ENCODE results near the gene WIPF2. TPM values are rescaled to one million over a fixed set of nuclear protein-coding genes. Genes with fewer than 3 reads are reported as not detected.
A peak's percentile ranks its signal among the peaks of the same experiment; 100 is the strongest.

WIPF2 gene
- total RNA-seq, 1 donor from 2014 or later = 5.7 TPM

- H3K27ac ChIP-seq (ENCODE audit: low read depth, low read length) = no peak overlapping the region
- peaks cover 17 to 25% (median 19%) of the 10 kb centered on the region in 3 donors for H3K36me3 ChIP-seq (ENCODE audit: control insufficient read depth in 3 of 3, insufficient read depth in 3 of 3, low read length in 3 of 3)
- no peaks in the 10 kb centered on the region for H3K27me3 ChIP-seq (ENCODE audit: control insufficient read depth in 3 of 3, insufficient read depth in 3 of 3, low read length in 3 of 3)
- no peak overlapping the region for H3K4me3 ChIP-seq (ENCODE audit: low read length in 3 of 3)
- no peak overlapping the region for H3K9ac ChIP-seq (ENCODE audit: low read depth in 1 of 3, low read length in 3 of 3)
- H3K9me3 ChIP-seq (ENCODE audit: control insufficient read depth in 3 of 3, low read length in 3 of 3) = no peaks in the 10 kb centered on the region
- peaks cover 9 to 26% (median 19%) of the 10 kb centered on the region in 3 donors for H3K4me1 ChIP-seq (ENCODE audit: control insufficient read depth in 3 of 3, insufficient read depth in 3 of 3, low read length in 3 of 3)
Measured at GRCh38 chr17:40178021-40178601, 41.0 kb upstream of the WIPF2 start.

GRCh38 chr17:40178660-40179059 is 40.4 kb upstream of the WIPF2 start:
- Histone ChIP-seq H3K27ac (ENCODE audit: low read depth, low read length) (no peak overlapping the region), H3K4me1 (ENCODE audit: control insufficient read depth in 3 of 3, insufficient read depth in 3 of 3, low read length in 3 of 3) (peaks cover 9 to 26% (median 19%) of the 10 kb centered on the region in 3 donors), H3K4me3 (ENCODE audit: low read length in 3 of 3) (no peak overlapping the region), H3K9me3 (ENCODE audit: control insufficient read depth in 3 of 3, low read length in 3 of 3) (no peaks in the 10 kb centered on the region), H3K36me3 (ENCODE audit: control insufficient read depth in 3 of 3, insufficient read depth in 3 of 3, low read length in 3 of 3) (peaks cover 17 to 20% (median 19%) of the 10 kb centered on the region in 3 donors), H3K9ac (ENCODE audit: low read depth in 1 of 3, low read length in 3 of 3) (no peak overlapping the region), H3K27me3 (ENCODE audit: control insufficient read depth in 3 of 3, insufficient read depth in 3 of 3, low read length in 3 of 3) (no peaks in the 10 kb centered on the region)

- Histone ChIP-seq H3K36me3 (ENCODE audit: control insufficient read depth in 3 of 3, insufficient read depth in 3 of 3, low read length in 3 of 3) (peaks cover 12 to 16% (median 13%) of the 10 kb centered on the region in 3 donors), H3K4me3 (ENCODE audit: low read length in 3 of 3) (no peak overlapping the region), H3K9me3 (ENCODE audit: control insufficient read depth in 3 of 3, low read length in 3 of 3) (no peaks in the 10 kb centered on the region), H3K27me3 (ENCODE audit: control insufficient read depth in 3 of 3, insufficient read depth in 3 of 3, low read length in 3 of 3) (no peaks in the 10 kb centered on the region), H3K4me1 (ENCODE audit: control insufficient read depth in 3 of 3, insufficient read depth in 3 of 3, low read length in 3 of 3) (peaks cover 9 to 26% (median 19%) of the 10 kb centered on the region in 3 donors), H3K27ac (ENCODE audit: low read depth, low read length) (no peak overlapping the region), H3K9ac (ENCODE audit: low read depth in 1 of 3, low read length in 3 of 3) (no peak overlapping the region)
Measured at GRCh38 chr17:40179923-40180659, 39.0 kb upstream of the WIPF2 start.

- H3K4me1 ChIP-seq (ENCODE audit: control insufficient read depth in 3 of 3, insufficient read depth in 3 of 3, low read length in 3 of 3) = peaks cover 9 to 26% (median 19%) of the 10 kb centered on the region in 3 donors
- no peak overlapping the region for H3K4me3 ChIP-seq (ENCODE audit: low read length in 3 of 3)
- no peaks in the 10 kb centered on the region for H3K9me3 ChIP-seq (ENCODE audit: control insufficient read depth in 3 of 3, low read length in 3 of 3)
- H3K36me3 ChIP-seq (ENCODE audit: control insufficient read depth in 3 of 3, insufficient read depth in 3 of 3, low read length in 3 of 3) = peaks cover 12 to 16% (median 12%) of the 10 kb centered on the region in 3 donors
- peak overlapping the region in 1 of 3 donors; percentile 54 for H3K9ac ChIP-seq (ENCODE audit: low read depth in 1 of 3, low read length in 3 of 3)
- H3K27me3 ChIP-seq (ENCODE audit: control insufficient read depth in 3 of 3, insufficient read depth in 3 of 3, low read length in 3 of 3) = no peaks in the 10 kb centered on the region
- H3K27ac ChIP-seq (ENCODE audit: low read depth, low read length) = no peak overlapping the region
Measured at GRCh38 chr17:40180694-40181093, 38.4 kb upstream of the WIPF2 start.

GRCh38 chr17:40181205-40181604 is 37.9 kb upstream of the WIPF2 start:
- H3K9me3 ChIP-seq (ENCODE audit: control insufficient read depth in 3 of 3, low read length in 3 of 3) = no peaks in the 10 kb centered on the region
- peaks cover 7 to 10% (median 9%) of the 10 kb centered on the region in 3 donors for H3K36me3 ChIP-seq (ENCODE audit: control insufficient read depth in 3 of 3, insufficient read depth in 3 of 3, low read length in 3 of 3)
- H3K9ac ChIP-seq (ENCODE audit: low read depth in 1 of 3, low read length in 3 of 3) = peak overlapping the region in 1 of 3 donors; percentile 54
- no peaks in the 10 kb centered on the region for H3K27me3 ChIP-seq (ENCODE audit: control insufficient read depth in 3 of 3, insufficient read depth in 3 of 3, low read length in 3 of 3)
- no peak overlapping the region for H3K4me3 ChIP-seq (ENCODE audit: low read length in 3 of 3)
- H3K4me1 ChIP-seq (ENCODE audit: control insufficient read depth in 3 of 3, insufficient read depth in 3 of 3, low read length in 3 of 3) = peaks cover 9 to 26% (median 19%) of the 10 kb centered on the region in 3 donors
- H3K27ac ChIP-seq (ENCODE audit: low read depth, low read length) = no peak overlapping the region

- Histone ChIP-seq H3K4me3 (ENCODE audit: low read length in 3 of 3) (no peak overlapping the region), H3K4me1 (ENCODE audit: control insufficient read depth in 3 of 3, insufficient read depth in 3 of 3, low read length in 3 of 3) (peaks cover 6 to 21% (median 15%) of the 10 kb centered on the region in 3 donors), H3K36me3 (ENCODE audit: control insufficient read depth in 3 of 3, insufficient read depth in 3 of 3, low read length in 3 of 3) (peaks cover 0 to 2% (median 0%) of the 10 kb centered on the region in 3 donors), H3K9me3 (ENCODE audit: control insufficient read depth in 3 of 3, low read length in 3 of 3) (no peaks in the 10 kb centered on the region), H3K27me3 (ENCODE audit: control insufficient read depth in 3 of 3, insufficient read depth in 3 of 3, low read length in 3 of 3) (no peaks in the 10 kb centered on the region), H3K9ac (ENCODE audit: low read depth in 1 of 3, low read length in 3 of 3) (no peak overlapping the region), H3K27ac (ENCODE audit: low read depth, low read length) (no peak overlapping the region)
Measured at GRCh38 chr17:40182606-40183005, 36.5 kb upstream of the WIPF2 start.

- no peak overlapping the region for H3K4me3 ChIP-seq (ENCODE audit: low read length in 3 of 3)
- H3K9ac ChIP-seq (ENCODE audit: low read depth in 1 of 3, low read length in 3 of 3) = no peak overlapping the region
- peaks cover 8 to 10% (median 10%) of the 10 kb centered on the region in 3 donors for H3K36me3 ChIP-seq (ENCODE audit: control insufficient read depth in 3 of 3, insufficient read depth in 3 of 3, low read length in 3 of 3)
- no peak overlapping the region for H3K27ac ChIP-seq (ENCODE audit: low read depth, low read length)
- no peaks in the 10 kb centered on the region for H3K27me3 ChIP-seq (ENCODE audit: control insufficient read depth in 3 of 3, insufficient read depth in 3 of 3, low read length in 3 of 3)
- no peaks in the 10 kb centered on the region for H3K9me3 ChIP-seq (ENCODE audit: control insufficient read depth in 3 of 3, low read length in 3 of 3)
- H3K4me1 ChIP-seq (ENCODE audit: control insufficient read depth in 3 of 3, insufficient read depth in 3 of 3, low read length in 3 of 3) = peaks cover 9 to 17% (median 16%) of the 10 kb centered on the region in 3 donors
Measured at GRCh38 chr17:40187238-40187637, 31.9 kb upstream of the WIPF2 start.

- H3K4me1 ChIP-seq (ENCODE audit: control insufficient read depth in 3 of 3, insufficient read depth in 3 of 3, low read length in 3 of 3) = peaks cover 6 to 12% (median 12%) of the 10 kb centered on the region in 3 donors
- no peaks in the 10 kb centered on the region for H3K27me3 ChIP-seq (ENCODE audit: control insufficient read depth in 3 of 3, insufficient read depth in 3 of 3, low read length in 3 of 3)
- H3K27ac ChIP-seq (ENCODE audit: low read depth, low read length) = no peak overlapping the region
- peaks cover 15 to 18% (median 18%) of the 10 kb centered on the region in 3 donors for H3K36me3 ChIP-seq (ENCODE audit: control insufficient read depth in 3 of 3, insufficient read depth in 3 of 3, low read length in 3 of 3)
- no peak overlapping the region for H3K9ac ChIP-seq (ENCODE audit: low read depth in 1 of 3, low read length in 3 of 3)
- H3K4me3 ChIP-seq (ENCODE audit: low read length in 3 of 3) = no peak overlapping the region
- no peaks in the 10 kb centered on the region for H3K9me3 ChIP-seq (ENCODE audit: control insufficient read depth in 3 of 3, low read length in 3 of 3)
Measured at GRCh38 chr17:40188694-40189093, 30.4 kb upstream of the WIPF2 start.

- Histone ChIP-seq H3K9me3 (ENCODE audit: control insufficient read depth in 3 of 3, low read length in 3 of 3) (no peaks in the 10 kb centered on the region), H3K36me3 (ENCODE audit: control insufficient read depth in 3 of 3, insufficient read depth in 3 of 3, low read length in 3 of 3) (peaks cover 17 to 25% (median 20%) of the 10 kb centered on the region in 3 donors), H3K4me1 (ENCODE audit: control insufficient read depth in 3 of 3, insufficient read depth in 3 of 3, low read length in 3 of 3) (peaks cover 6 to 18% (median 12%) of the 10 kb centered on the region in 3 donors), H3K4me3 (ENCODE audit: low read length in 3 of 3) (peak overlapping the region in 2 of 3 donors; percentile 35 to 38), H3K27ac (ENCODE audit: low read depth, low read length) (no peak overlapping the region), H3K27me3 (ENCODE audit: control insufficient read depth in 3 of 3, insufficient read depth in 3 of 3, low read length in 3 of 3) (no peaks in the 10 kb centered on the region), H3K9ac (ENCODE audit: low read depth in 1 of 3, low read length in 3 of 3) (no peak overlapping the region)
Measured at GRCh38 chr17:40190197-40191021, 28.7 kb upstream of the WIPF2 start.

All from skeletal muscle tissue (tissue), 4 donors.